HG03060 (cell line): ENCODE data around the gene FAAP20.
"Not testable (repeated sequence)": the region's sequence is repeated elsewhere in the genome, so short reads cannot be mapped to it uniquely, and the experiment has no call there.

ENCODE experiments used
- ATAC-seq: cut with Tn5 transposase; IDR thresholded peaks from one replicate; pipeline ENCODE4 v1.9.1; 2021; ENCODE audit warnings: low read depth, moderate number of reproducible peaks; ENCODE audit not compliant: unreplicated experiment

FAAP20 gene

DNA sequence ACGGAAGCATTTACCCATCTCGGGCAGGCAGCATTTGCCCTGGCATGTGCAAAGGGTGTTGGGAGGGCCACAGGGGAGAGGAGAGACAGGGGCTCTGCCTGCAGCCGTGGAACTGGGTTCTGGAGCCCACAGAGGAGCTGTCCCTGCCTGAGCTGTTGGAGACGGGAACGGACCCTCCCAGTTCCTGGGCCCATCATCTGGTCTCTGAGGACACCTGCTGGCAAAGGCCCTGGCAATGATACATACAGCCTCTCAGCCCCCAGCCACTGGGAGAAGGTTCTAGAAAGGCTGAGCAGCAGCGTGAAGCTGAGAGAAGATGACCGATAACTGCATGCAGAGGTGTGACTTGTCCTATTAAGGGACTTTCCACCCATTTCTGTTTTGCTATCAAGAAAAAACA, 31.4 kb downstream of the FAAP20 start:
- no peak for ATAC-seq

DNA sequence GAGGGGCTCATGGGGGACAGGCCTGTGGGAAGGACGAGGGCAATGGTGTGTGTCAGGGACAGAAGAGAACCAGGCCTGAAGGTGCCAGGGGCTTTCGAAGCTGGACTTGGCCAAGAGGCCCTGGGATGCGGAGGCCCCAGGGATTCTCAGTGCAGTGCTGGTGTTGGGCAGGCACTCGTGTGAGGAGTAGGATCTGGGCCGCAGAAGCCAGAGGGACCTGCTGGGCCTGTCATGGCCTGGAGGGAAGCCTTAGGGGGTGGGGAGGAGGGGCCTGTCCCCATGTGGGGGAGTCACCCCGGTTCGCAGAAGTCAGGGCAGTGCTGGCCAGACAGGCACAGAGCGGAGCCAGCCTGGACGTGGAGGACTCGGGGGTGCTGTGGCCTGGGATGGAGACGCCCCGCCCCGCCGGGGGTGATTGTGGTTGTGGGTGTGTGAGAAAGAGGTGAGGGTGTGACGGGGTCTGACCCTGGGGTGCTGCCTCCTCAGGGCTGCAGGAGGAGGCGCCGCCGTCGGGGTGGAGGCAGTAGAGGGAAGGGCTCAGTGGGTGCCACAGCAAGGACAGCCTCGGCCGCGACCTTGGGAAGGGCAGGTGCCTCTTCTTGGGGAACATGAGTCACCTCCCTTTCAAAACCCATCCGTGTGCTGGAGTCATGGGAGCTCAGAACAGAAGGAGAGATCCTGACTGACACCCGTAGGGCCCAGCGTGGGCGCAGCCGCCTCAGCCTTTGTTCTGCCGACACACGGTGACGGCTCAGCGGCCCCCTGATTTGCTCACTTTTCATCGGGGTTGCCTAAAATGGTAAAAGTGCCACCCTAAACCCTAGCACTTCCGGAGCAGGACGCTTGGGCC, 33.9 kb downstream of the FAAP20 start:
- no peak for ATAC-seq

DNA sequence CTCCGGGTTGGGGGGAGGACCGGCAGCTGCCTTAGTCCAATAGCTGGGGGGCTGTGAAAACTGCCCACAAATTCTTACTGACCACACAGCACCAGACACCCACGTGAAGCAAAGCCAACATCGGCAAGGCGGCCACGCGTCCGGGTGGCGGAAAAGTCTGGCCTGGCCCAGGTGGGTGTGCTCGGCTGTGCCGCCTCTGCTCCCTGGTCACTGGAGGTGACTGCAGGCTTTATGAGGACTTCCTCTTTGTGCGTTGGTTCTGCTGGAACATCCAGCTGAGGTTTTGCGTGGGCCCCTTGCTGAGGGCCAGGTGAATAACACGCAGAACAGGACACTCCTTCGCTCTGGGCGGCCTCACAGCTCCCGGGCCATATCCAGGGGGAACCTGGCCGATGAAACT, 35.4 kb downstream of the FAAP20 start:
- no peak for ATAC-seq

DNA sequence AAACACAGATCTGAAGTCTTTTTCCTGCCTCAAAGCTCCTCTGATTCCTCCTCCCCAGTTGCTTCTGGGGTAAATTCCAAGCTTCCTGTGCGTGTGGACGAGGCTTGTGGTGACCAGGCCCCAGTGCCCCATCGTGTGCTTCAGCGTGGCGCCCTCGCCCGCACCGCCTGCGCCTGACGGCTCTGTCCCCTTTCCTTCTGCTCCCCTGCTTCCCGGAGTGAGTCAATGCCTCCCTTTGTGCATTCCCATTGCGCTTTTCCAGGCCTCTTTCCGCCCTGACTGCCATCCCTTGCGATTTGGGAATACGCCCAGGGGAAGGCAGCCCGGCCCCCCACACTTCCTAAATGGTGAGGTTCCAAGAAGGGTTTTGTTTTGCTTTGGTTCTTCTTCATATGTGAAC, 36.3 kb downstream of the FAAP20 start:
- no peak for ATAC-seq

DNA sequence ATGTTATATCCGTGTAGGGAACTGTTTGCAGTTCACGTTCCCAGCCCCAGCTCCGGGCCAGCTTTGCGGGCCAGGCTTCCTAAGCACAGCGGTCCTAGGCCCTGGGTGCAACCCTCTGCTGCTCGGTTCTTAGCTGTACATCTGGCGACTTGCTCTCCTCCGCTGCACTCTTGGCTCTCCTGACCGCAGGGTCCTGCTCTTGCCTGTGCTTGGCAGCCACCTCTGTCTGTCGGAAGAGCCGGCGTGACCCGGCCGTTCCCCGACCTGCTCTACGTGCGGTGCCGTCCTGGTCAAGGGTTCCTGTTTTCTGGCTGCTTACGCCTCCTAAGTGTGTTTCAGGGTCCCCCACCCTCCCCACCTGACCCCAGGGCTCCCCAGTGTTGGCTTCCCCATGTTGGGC, 36.7 kb downstream of the FAAP20 start:
- ATAC-seq = no peak

DNA sequence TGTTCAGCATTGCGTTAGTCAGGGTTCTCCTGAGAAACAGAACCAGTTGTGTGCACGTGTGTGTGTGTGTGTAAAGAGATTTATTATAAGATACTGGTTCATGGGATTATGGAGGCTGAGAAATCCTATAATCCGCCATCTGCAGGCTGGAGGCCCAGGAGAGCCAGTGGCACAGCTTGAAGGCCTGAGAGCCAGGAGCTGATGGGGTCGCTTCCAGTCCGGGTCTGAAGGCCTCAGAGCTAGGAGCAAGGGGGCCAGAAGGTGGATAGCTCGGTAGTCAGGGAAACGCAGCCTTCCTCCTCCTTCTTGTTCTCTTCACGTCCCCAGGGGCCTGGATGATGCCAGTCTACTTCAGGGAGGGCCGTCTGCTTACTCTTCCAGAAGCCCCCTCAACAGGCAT, 37.7 kb downstream of the FAAP20 start:
- no peak for ATAC-seq

DNA sequence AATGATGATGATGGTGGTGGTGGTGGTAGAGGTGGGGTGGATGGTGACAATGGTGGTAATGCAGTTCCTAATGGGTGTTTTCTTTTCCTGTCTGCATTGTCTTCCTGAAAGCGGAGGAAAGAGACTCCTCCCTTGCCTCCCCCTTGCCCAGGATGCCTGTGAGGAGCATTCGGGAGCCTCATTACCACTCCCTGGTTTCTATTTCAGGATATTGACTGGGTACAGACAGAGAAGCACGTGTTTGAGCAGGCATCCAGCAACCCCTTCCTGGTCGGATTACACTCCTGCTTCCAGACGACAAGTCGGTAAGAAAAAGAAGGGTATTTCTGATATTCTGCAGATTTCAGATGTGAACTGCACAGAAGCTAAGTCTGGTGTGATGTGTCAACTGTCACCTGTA, 38.8 kb downstream of the FAAP20 start:
- no peak for ATAC-seq

DNA sequence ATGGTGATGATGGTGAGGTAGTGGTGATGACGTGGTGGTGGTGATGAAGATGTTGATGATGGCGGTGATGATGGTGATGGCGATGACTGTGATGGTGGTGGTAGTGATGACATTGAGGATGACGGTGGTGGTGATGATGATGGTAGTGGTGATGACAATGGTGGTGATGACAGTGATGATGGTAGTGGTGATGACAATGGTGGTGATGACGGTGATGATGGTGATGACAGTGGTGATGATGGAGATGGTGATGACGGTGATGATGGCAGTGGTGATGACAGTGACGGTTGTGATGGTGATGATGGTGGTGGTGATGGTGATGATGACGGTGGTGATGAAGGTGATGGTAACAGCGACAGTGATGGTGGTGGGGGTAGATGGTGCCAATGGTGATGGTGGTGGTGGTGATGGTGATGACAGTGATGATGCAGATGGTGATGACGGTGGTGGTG, 39.4 kb downstream of the FAAP20 start:
- ATAC-seq = no peak

DNA sequence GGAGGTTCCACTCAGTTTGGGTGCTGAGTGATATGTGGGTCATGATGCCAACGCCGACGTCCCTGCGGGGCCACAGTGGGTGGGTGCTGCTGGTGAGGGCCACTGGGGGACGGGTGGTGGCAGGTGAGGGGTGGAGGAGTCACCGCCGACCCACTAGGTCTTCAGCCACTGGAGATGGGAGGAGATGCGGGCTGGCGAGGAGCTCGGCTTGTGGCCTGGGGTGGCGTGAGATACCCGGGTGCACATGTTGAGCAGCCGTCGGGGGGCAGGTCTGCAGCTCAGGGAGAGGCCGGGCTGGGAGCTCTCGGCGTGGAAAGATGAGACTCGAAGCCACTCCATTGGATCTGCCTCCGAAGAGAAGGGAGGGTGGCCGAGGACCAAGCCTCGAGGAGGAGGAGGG, 40.5 kb downstream of the FAAP20 start:
- ATAC-seq = no peak

DNA sequence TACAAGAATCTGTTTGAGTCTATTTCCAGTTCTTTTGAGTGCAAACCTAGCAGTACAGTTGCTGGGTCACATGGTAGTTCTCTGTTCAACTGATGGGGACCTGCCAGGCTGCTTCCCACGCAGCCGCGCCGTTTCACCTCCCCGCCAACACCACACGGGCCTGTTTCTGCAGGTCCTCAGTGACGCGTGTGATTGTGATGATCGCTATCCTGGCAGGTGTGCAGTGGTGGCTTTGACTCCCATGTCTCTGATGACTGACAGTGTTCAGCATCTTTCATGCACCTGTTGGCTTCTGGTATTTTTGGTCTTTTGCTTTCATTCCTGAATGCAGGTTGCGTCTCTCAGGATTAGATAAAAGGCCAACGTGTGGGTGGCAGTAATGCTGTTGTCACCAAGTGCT, 41.6 kb downstream of the FAAP20 start:
- no peak for ATAC-seq

DNA sequence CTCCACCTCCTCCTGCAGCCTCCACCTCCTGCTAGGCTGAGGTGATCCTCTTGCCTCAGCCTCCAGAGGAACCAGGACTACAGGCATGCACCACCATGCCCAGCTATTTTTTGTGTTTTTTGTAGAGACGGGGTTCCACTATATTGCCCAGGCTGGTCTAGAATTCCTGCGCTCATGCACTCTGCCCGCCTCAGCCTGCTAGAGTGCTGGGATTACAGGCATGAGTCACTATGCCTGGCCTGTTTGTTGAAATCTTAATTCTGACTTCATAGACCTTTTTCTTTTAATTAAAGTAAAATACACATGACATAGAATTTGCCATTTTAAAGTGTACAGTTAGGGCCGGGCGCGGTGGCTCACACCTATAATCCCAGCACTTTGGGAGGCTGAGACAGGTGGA, 42.7 kb downstream of the FAAP20 start:
- ATAC-seq = no peak

DNA sequence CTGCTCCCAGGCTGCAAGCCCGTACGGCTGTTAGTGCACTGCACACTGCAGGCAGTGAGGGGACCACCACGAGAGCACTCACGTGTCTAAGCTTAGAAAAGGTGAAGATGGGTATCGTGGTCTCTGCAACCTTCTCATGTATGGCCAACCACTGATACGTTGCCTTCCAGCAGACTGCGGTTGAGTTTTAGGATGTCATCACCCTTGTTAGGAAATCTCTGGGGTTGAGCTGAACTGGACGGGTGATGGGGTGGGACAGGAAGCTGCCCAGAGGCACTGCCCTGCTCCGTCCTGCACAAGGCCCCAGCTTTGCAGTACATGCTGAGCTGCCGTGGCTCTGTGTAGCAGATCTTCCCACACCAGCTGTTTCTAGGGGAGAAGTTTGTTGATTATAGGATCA, 43.3 kb downstream of the FAAP20 start:
- ATAC-seq = no peak

DNA sequence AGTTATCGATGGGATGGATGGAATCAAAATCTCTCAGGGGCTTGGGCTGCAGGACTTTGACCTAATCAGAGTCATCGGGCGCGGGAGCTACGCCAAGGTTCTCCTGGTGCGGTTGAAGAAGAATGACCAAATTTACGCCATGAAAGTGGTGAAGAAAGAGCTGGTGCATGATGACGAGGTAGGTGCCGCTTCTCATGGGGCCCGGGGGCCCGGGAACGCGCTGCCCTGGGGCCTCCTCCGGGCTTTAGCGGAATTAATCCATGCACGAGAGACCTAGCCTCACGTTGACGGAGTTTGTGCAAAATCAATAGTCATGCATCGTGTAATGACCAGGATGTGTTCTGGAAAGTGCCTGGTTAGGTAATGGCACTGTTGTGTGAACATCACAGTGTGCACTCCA, 43.8 kb downstream of the FAAP20 start:
- ATAC-seq = no peak

DNA sequence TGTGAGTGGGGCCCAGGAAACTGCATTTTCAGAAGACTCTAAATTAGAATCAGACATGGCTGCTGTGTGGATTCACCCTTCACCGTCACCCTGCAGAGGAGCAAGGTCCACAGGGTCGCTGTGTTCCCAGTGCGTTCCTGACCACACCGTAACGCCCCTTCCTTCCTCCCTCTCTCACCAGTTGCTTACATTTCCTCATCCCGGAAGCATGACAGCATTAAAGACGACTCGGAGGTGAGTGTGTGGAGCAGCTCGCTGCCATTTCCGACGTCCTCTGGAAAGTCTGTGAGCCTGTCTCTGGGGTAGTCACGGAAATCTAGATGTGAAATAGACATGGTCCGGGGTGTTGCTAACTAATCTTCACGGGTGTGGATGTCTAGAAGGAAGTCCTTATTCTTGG, 45.9 kb downstream of the FAAP20 start:
- ATAC-seq = no peak

DNA sequence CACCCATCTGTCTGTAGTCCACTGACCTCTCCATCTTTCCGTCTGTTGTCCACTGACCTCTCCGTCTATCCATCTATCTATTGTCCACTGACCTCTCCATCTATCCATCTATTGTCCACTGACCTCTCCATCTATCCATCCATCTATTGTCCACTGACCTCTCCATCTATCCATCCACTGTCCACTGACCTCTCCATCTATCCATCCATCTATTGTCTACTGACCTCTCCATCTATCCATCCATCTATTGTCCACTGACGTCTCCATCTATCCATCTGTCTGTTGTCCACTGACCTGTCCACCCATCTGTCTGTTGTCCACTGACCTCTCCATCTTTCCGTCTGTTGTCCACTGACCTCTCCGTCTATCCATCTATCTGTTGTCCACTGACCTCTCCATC, 46.7 kb downstream of the FAAP20 start:
- not testable (repeated sequence) for ATAC-seq

DNA sequence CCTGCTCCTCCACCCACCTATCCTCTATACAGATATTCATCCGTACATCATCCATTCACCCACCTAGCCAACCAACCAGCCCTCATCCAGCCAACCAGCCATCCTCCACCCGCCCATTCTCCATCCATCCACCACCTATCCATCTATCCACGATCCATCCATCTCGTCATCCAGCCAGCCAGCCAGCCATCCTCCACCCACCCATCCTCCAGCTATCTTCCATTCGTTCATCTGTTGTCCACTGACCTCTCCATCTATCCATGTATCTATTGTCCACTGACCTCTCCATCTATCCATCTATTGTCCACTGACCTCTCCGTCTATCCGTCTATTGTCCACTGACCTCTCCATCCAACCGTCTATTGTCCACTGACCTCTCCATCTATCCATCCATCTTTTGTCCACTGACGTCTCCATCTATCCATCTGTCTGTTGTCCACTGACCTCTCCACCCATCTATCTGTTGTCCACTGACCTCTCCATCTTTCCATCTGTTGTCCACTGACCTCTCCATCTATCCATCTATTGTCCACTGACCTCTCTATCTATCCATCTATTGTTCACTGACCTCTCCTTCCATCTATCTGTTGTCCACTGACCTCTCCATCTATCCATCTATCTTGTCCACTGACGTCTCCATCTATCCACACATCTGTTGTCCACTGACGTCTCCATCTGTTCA, 47.6 kb downstream of the FAAP20 start:
- ATAC-seq = no peak

DNA sequence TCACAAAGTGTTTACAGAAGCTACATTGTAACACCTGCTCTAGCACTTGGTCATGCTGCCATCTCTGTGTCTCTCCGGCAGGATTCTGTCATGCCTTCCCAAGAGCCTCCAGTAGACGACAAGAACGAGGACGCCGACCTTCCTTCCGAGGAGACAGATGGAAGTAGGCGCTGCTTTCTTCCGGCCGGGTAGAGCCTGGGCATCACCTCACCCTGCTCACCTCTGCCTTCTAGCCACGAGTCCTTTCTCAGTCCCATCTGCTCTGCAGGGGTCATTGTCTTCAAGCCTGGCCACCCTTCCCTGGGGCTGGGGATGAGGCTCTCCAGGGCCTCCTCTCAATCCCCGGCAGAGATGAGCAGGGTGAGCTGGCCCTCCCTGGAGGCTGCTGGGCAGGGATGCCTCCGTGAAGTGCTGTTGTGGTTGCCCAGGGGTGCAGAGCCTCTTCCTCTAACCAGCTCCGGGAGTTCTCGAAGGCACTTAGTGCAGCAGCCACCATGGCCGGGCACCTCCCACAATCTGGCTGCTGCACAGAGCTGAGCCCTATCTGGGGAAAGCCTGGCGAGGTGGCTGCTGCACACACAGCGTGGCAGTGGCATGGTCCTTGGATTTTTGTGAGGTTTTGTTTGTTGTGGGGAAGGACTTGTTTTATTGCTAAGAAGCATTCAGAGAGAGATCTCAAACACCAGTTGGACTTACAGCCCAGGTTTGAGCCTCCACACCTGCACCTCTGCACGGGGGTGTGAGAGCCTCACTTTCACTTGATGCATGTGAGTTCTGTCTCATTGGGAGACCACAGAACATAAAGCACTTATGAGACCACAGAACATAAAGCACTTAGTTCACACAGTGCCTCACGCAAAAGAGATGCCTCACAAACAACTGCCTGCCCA, 48.4 kb downstream of the FAAP20 start:
- ATAC-seq = no peak

DNA sequence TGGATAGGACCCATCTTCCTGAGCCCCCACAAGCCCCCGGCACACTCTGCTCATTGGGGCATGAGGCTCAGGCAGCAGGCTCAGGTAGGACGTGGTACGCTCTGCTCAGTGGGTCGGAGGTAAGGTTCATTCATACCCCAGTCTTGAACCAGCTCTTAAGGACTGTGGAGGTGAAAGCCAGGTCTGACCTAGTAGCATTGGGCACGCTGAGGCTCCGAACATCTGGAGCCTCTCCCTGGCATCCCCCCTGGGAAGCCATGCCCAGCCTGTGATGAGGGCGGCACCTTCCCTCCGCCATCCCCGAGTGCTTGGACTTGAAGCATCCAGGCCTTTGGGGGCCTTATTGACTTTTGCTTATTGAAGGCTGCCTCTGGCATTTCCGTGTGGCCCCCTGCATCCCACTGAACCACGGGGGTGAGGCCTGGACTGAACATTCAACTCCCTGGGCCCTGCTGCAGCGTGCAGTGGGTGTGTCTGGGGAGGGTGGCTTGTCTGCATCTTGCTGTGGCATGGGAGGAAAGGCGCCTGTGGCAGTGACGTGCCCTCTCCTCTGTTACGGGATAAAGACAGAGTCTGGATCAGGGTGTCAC, 50.0 kb downstream of the FAAP20 start:
- ATAC-seq = no peak

DNA sequence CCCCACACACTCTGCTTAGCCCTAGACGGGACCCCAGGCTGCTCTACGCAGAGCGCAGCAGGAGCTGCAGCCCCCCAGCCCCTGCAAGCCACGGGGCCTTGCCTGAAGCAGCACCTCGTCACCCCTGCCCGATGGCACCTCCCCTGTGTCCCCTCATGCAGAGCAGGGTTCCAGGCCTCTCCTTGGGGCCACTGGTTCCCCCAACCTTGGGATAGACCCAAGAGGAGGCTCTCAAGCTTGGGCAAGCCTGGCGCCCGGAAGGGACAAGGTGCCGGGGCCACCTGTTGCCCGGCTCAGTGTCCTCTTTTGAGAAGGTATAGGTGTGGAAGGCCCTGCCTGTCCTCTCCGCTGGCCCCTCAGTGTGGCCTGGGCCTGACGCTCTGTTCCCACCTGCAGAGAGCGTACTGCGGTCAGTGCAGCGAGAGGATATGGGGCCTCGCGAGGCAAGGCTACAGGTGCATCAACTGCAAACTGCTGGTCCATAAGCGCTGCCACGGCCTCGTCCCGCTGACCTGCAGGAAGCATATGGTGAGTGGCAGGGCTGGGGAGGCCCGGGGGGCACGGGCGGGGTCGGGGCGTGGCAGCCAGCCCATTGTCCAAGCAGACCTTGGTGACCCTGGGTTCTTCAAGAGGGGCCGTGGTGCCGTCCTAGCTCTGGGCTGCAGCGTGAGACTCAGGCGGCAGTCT, 50.6 kb downstream of the FAAP20 start:
- no peak for ATAC-seq

DNA sequence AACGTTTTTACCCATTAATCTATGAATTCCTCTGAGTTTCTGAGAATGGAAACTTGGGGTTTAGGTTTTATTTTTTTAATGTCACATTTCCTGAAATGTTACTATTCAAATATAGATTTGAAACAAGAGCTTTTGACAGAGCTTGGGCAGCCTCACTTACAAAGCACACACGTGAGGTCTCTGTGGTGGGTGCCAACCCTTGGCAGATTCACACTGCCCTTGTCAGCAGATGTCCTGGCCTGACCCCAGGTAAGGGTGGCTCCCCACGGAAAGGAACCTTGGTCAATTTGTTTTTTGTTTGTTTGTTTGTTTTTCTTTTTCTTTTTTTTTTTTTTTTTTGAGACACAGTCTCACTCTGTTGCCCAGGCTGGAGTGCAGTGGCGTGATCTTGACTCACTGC, 53.5 kb downstream of the FAAP20 start:
- no peak for ATAC-seq
